Gastroesophageal sphincter (tissue), 3 donors: ENCODE results near the gene P2RX1.

Experiments
- CTCF ChIP-seq, 4 experiments: fragments of 200-600 bp in 2 of 4; fragments of 450-650 bp in 2 of 4; sonication (generic) in 1 of 4; IDR thresholded peaks; one replicate each; pipeline ENCODE4 v1.5.1; 2017 to 2019; ENCODE audit warnings: antibody characterized with exemption in 4 of 4, mild to moderate bottlenecking in 2 of 4, moderate library complexity in 2 of 4
- POLR2A ChIP-seq, 2 donors: fragments of 450-650 bp; IDR thresholded peaks; one replicate each; pipeline ENCODE4 v1.6.1; 2017; ENCODE audit warnings: antibody characterized with exemption in 2 of 2, mild to moderate bottlenecking in 2 of 2, moderate library complexity in 1 of 2

DNA sequence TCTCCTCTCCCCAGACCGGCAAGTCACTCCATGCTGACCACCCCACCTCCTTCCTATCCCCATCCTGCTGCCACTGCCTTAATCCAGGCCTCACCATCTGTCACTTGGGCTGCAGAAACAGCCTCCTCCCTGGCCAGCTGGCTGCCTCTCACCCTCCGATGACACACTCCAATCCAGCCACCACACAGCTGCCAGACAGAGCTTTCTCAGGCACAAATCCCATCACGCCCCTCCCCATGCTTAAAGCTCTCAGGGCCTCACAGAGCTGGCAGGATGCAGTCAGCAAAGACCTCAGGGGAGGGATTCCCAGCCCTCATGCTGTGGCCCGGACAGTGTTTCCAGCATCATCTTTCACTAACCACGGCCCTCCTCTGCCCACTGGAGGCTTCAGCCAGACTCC is 37.1 kb downstream of the P2RX1 start:
- TF ChIP-seq POLR2A (IDR thresholded peaks at IDR 0.05) = no peak
- TF ChIP-seq CTCF (IDR thresholded peaks at IDR 0.05) = no peak
